Skin of body (tissue), 2 donors: ENCODE measurements around the gene LAD1. TPM values are rescaled to one million over a fixed set of nuclear protein-coding genes. Genes with fewer than 3 reads are reported as not detected.

Experiments
- DNase-seq: peaks from one replicate; lab custom pipeline; 2025; lab: John Stamatoyannopoulos, UW
- total RNA-seq: library from RNA; depleted of rRNA; stranded (reverse); fragments of >200 nt; gene quantifications from one replicate; pipeline ENCODE4 v1.2.3, GENCODE V29; 2014

Gene LAD1
- total RNA-seq, 1 donor from 2014 or later, result 35.7 TPM

GRCh38 chr1:201419746-201420607 lies 20.9 kb upstream of the LAD1 start:
- no peak for DNase-seq

GRCh38 chr1:201419256-201419655 lies 20.1 kb upstream of the LAD1 start:
- DNase-seq, result no peak

GRCh38 chr1:201418461-201418860 lies 19.3 kb upstream of the LAD1 start:
- DNase-seq, result no peak

GRCh38 chr1:201414051-201414738 lies 15.1 kb upstream of the LAD1 start:
- DNase-seq, result no peak

GRCh38 chr1:201411292-201411691 lies 12.2 kb upstream of the LAD1 start:
- DNase-seq, result no peak

- no peak for DNase-seq
Measured at GRCh38 chr1:201409440-201409839, 10.3 kb upstream of the LAD1 start.

- no peak for DNase-seq
Measured at GRCh38 chr1:201408834-201409200, 9.7 kb upstream of the LAD1 start.

- peak; percentile 27 for DNase-seq
Measured at GRCh38 chr1:201408176-201408833, 9.2 kb upstream of the LAD1 start.

- no peak for DNase-seq
Measured at GRCh38 chr1:201406831-201407406, 7.8 kb upstream of the LAD1 start.

GRCh38 chr1:201405484-201405831 lies 6.3 kb upstream of the LAD1 start:
- DNase-seq, result no peak

- no peak for DNase-seq
Measured at GRCh38 chr1:201404722-201405483, 5.8 kb upstream of the LAD1 start.

GRCh38 chr1:201404055-201404454 lies 4.9 kb upstream of the LAD1 start:
- DNase-seq, result no peak

- DNase-seq, result no peak
Measured at GRCh38 chr1:201403359-201403758, 4.2 kb upstream of the LAD1 start.

GRCh38 chr1:201401700-201402099 lies 2.6 kb upstream of the LAD1 start:
- DNase-seq, result no peak

GRCh38 chr1:201400852-201401230 lies 1.7 kb upstream of the LAD1 start:
- no peak for DNase-seq

GRCh38 chr1:201400212-201400851 lies 1.2 kb upstream of the LAD1 start:
- no peak for DNase-seq

GRCh38 chr1:201399352-201400126 lies 415 bp upstream of the LAD1 start:
- DNase-seq, result no peak

GRCh38 chr1:201397675-201398074 lies 1.4 kb downstream of the LAD1 start:
- DNase-seq, result peak; percentile 22

GRCh38 chr1:201396861-201397464 lies 2.2 kb downstream of the LAD1 start:
- DNase-seq, result no peak

GRCh38 chr1:201395936-201396335 lies 3.2 kb downstream of the LAD1 start:
- DNase-seq, result no peak
